RWPE1 (cell line): ENCODE data around the gene TMC8.

ENCODE experiments used
- CTCF ChIA-PET: fragments of 350-600 bp; sonication (Branson Sonifier 250); formaldehyde crosslinking; extraction: SDS; loops from one replicate; lab custom pipeline; 2021; lab: Yijun Ruan, JAX
- POLR2A ChIA-PET: fragments of 400-600 bp; formaldehyde crosslinking; extraction: SDS; loops from one replicate; lab custom pipeline; 2020; ENCODE audit warnings: antibody characterized with exemption; ENCODE audit not compliant: low non-redundant PET; lab: Yijun Ruan, JAX
- DNase-seq: peaks from one replicate; pipeline ENCODE4 v3.0.0; 2012; ENCODE audit warnings: low spot score
- H3K27ac ChIP-seq: fragments of 450-650 bp; 2 replicates; pipeline ENCODE4 v1.5.1; 2017
- TF ChIP-seq, protein P1 (sequence below): fragments of 450-650 bp; conservative IDR thresholded peaks from 2 replicates; pipeline ENCODE4 v1.5.1; 2017; ENCODE audit warnings: low read depth, mild to moderate bottlenecking

Gene TMC8

GRCh38 chr17:78180508-78180907 lies 49.9 kb downstream of the TMC8 start:
- TF ChIP-seq, protein P1, sequence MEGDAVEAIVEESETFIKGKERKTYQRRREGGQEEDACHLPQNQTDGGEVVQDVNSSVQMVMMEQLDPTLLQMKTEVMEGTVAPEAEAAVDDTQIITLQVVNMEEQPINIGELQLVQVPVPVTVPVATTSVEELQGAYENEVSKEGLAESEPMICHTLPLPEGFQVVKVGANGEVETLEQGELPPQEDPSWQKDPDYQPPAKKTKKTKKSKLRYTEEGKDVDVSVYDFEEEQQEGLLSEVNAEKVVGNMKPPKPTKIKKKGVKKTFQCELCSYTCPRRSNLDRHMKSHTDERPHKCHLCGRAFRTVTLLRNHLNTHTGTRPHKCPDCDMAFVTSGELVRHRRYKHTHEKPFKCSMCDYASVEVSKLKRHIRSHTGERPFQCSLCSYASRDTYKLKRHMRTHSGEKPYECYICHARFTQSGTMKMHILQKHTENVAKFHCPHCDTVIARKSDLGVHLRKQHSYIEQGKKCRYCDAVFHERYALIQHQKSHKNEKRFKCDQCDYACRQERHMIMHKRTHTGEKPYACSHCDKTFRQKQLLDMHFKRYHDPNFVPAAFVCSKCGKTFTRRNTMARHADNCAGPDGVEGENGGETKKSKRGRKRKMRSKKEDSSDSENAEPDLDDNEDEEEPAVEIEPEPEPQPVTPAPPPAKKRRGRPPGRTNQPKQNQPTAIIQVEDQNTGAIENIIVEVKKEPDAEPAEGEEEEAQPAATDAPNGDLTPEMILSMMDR, result no peak
- POLR2A ChIA-PET, result no interaction called here
- CTCF ChIA-PET, result interaction anchor here (0.5 to 1.7 kb wide), 2 partner anchors 41 to 68 kb away, joined by 3 to 6 read pairs; no protein-coding TSS in a partner anchor
- 0 out of 2 replicates have a peak overlapping the region, but pooled peaks have one; percentile 5 for H3K27ac ChIP-seq
- DNase-seq, result no peak

DNA sequence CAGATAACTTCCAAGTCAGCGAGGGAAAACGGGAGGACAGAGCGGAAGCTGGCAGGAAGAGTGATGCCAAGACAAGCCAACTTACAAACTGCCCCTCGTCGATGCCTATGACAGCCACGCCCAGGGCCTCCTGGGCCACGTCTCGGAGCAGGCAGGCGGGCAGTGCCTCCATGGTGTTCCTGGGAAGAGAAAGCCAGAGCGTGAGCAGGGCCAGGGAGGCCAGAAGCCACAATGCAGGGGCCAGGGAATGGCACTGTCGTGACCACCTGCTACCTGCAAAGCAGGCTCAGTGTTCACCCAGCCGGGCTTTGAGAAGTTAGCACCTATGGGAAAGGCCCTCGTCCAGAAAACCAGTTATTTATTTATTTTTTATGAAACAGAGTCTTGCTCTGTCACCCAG lies 51.9 kb downstream of the TMC8 start:
- peak overlapping the region; percentile 20; the same call in 1 of the 2 replicates for H3K27ac ChIP-seq
- no peak for DNase-seq
- ChIA-PET POLR2A (interaction anchor here (0.6 kb wide), 1 partner anchor 42 kb away, joined by 3 read pairs; no protein-coding TSS in a partner anchor), CTCF (interaction anchor here (1.9 kb wide), 1 partner anchor 97 kb away, joined by 4 read pairs; no protein-coding TSS in a partner anchor)
- TF ChIP-seq, protein P1, result no peak

- TF ChIP-seq, protein P1, result no peak
- POLR2A ChIA-PET, result no interaction called here
- CTCF ChIA-PET, result interaction anchor here (0.7 to 1.9 kb wide), 2 partner anchors 59 to 99 kb away, joined by 3 to 4 read pairs; no protein-coding TSS in a partner anchor
- H3K27ac ChIP-seq, result peak overlapping the region; percentile 81
- no peak for DNase-seq
Measured at GRCh38 chr17:78183916-78184315, 53.3 kb downstream of the TMC8 start.

GRCh38 chr17:78184351-78184750 lies 53.8 kb downstream of the TMC8 start:
- H3K27ac ChIP-seq, result peak overlapping the region; percentile 81
- TF ChIP-seq, protein P1, result no peak
- ChIA-PET CTCF (interaction anchor here (0.7 to 1.9 kb wide), 2 partner anchors 60 to 99 kb away, joined by 3 to 4 read pairs; no protein-coding TSS in a partner anchor), POLR2A (no interaction called here)
- DNase-seq, result no peak

GRCh38 chr17:78184868-78185267 lies 54.3 kb downstream of the TMC8 start:
- ChIA-PET POLR2A (no interaction called here), CTCF (interaction anchor here (0.7 kb wide), 1 partner anchor 60 kb away, joined by 3 read pairs; no protein-coding TSS in a partner anchor)
- H3K27ac ChIP-seq, result peak overlapping the region; percentile 81
- DNase-seq, result no peak
- TF ChIP-seq, protein P1, result no peak

- peak overlapping the region; percentile 81 for H3K27ac ChIP-seq
- TF ChIP-seq, protein P1, result no peak
- ChIA-PET POLR2A (no interaction called here), CTCF (interaction anchor here (0.5 to 1.5 kb wide), 11 partner anchors 10 to 236 kb away, joined by 3 to 6 read pairs (median 4); no protein-coding TSS in a partner anchor)
- no peak for DNase-seq
Measured at GRCh38 chr17:78185981-78186691, 55.6 kb downstream of the TMC8 start.
